B cell (primary cell): ENCODE measurements around the gene FIBCD1.

ENCODE experiments used
- CTCF ChIP-seq: fragments of 200-600 bp; IDR thresholded peaks from one replicate; pipeline ENCODE4 v1.8.0; 2022; ENCODE audit warnings: antibody characterized with exemption, mild to moderate bottlenecking
- EZH2 ChIP-seq: IDR thresholded peaks from 2 replicates; pipeline ENCODE4 v1.6.1; 2012; ENCODE audit warnings: borderline replicate concordance, low read depth, mild to moderate bottlenecking, moderate library complexity, low read length; ENCODE audit not compliant: insufficient read depth, poor library complexity, severe bottlenecking

DNA sequence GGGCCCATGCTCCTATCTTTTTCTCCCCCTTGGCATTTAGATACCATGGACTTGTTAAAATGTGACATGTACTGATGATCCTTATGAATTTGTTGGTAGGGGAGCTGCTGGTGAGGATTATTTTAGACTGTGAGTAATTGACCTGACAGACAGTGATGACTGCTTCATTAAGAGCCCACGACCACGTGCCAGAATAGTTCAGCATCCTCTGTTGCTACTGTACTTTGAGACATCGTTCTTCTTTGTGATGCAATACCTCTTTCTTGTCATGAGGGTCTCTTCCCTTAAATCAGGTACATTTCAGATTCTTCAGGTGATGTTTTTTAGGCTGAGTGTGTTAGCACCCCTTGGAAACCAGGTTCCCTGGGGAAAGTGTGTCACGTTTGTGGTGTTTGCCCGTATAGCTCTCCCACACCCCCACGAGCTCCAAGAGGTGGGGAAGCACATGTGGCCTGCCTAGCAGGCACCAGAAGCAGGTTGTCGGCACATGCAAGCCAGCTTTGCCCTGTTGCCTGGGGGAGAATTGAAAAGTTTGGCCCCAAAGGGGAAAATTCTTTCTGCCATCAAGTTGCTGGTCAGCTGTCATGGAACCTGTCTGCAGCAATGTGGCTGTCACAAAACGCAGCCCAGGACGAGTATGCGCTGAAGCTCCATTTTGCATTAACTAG lies 67.5 kb downstream of the FIBCD1 start:
- TF ChIP-seq CTCF (no peak), EZH2 (no peak)
